Gastrocnemius medialis (tissue), 4 donors: Measurements from ENCODE around the gene FOXL2NB.

Experiments used
- CTCF ChIP-seq, 5 experiments: fragments of 450-650 bp in 3 of 5; fragments of 200-600 bp in 2 of 5; sonication (generic) in 2 of 5; IDR thresholded peaks in 4 of 5; conservative IDR thresholded peaks in 1 of 5; 1 replicate in 4 of 5; 2 replicates in 1 of 5; pipeline ENCODE4 v1.5.1; 2016 to 2019; ENCODE audit warnings: antibody characterized with exemption in 5 of 5, mild to moderate bottlenecking in 3 of 5, moderate library complexity in 3 of 5
- POLR2A ChIP-seq, 2 donors: fragments of 450-650 bp; IDR thresholded peaks; one replicate each; pipeline ENCODE4 v1.6.1; 2017; ENCODE audit warnings: antibody characterized with exemption in 2 of 2, mild to moderate bottlenecking in 2 of 2, moderate library complexity in 2 of 2

- TF ChIP-seq POLR2A (IDR thresholded peaks at IDR 0.05) (no peak), CTCF (IDR thresholded peaks at IDR 0.05 in 4 of 5, conservative IDR thresholded peaks at IDR 0.05 in 1 of 5) (no peak)
Observed at GRCh38 chr3:138987181-138987580, 40.2 kb downstream of the FOXL2NB start.
